Measurements from ENCODE around the gene HPF1.
A peak's percentile ranks its signal among the peaks of the same experiment; 100 is the strongest.
"Not testable (repeated sequence)": the region's sequence is repeated elsewhere in the genome, so short reads cannot be mapped to it uniquely, and the experiment has no call there.

HPF1 gene

DNA sequence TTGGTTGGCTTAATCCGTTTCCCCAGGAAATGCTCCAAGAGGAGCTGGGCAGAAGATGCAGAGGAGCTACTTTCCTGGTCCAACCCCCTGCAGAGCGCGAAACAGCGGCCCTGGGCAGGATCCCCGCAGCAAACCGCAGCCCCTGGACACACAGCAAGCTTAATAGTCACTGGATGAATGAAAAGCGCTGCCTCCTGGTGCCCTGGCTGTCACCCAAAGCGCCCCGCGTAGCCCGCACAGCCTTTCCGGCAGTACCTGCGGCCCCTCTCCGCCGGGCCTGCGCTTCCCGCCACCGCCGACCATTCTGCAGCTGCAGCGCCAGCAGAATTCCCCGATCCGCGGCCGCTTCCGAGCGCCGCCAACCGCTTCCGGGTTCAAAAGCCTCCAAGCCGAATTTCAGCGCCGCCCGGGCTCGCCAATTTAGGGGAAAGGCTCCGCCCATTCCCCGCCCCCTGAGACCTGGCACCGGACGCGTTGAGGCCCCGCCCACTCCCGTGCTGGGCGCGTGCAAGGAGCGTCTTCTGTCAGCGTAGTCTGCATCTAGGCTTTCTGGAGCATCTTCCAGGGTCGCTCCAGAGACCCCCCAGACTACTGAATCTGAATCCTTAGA, at the start of gene HPF1:
Gene HPF1, minus strand, starts transcription at position 370 of the 610 bp plus-strand sequence. Its CDS starts 67 bp downstream, at position 303.
- peak; percentile 88 for DNase-seq

DNA sequence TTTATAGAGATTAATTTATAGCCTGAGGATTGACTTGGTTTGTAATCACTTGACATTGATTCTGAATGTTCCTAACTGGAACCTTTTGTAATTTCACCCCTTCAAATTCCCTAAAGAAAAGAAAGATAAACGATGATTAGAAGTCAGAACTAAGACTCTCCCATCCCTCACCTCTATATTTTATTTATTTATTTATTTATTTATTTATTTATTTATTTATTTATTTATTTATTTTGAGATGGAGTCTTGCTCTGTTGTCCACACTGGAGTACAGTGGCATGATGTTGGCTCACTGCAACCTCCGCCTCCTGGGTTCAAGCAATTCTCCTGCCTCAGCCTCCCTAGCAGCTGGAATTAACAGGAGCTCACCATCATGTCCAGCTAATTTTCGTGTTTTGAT, 49.0 kb upstream of the HPF1 start:
- DNase-seq, result not testable (repeated sequence)

DNA sequence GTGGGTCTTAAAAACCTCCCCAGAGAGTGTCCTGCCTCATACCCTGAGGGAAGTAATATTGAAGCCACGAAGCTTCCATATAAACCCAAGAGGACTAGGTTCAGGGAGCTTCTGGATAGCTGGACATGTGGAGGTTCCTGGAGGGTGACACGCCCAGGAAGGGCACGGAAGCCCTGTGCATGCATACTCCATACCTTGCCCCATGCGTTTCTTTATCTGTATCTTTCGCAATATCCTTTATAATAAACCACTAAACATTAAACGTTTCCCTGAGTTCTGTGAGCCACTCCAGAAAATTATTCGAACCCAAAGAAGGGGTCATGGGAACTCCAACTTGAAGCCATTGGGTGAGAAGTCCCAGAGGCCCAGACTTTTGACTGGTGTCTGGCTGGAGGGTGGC, 45.7 kb upstream of the HPF1 start:
- DNase-seq, result no peak

DNA sequence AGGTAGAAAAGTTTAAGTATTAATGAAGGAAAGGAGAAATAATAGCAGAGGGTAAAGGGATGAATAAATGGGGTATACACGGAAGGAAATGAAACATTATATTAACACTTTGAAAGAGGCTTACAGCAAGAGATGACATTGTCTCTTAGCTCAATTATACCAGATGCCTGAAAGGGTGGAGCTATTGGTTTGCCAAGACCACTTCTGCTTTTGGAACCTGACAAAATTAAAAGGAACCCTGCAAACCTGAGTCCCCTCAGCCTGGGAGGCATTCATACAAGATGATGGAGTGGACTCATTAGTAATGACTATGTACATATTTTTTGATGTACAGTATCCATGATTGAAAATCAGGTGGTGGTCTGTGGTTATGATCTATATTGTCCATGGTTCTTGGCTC, 45.1 kb upstream of the HPF1 start:
- DNase-seq, result no peak

DNA sequence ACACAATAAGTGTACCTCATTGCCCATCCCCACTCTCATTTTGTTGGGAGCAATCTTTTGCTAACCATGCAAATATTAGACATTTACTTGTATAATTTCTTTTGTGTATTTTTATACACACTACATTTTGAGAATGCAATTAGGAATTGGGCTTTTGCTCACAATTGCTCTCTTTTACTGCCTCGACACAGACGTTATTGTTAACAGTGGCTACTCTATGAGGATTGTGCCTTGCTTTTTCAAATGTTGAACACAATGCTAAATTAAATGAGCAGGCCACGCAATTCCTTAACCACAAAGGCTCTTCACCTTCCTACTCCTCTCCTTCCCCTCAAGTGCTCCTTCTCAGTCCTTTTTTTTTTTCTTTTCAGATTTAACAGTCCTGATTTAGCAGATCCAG, 42.8 kb upstream of the HPF1 start:
- no peak for DNase-seq

- DNase-seq, result no peak
Measured at GRCh38 chr4:169799260-169799659, 41.5 kb upstream of the HPF1 start.

DNA sequence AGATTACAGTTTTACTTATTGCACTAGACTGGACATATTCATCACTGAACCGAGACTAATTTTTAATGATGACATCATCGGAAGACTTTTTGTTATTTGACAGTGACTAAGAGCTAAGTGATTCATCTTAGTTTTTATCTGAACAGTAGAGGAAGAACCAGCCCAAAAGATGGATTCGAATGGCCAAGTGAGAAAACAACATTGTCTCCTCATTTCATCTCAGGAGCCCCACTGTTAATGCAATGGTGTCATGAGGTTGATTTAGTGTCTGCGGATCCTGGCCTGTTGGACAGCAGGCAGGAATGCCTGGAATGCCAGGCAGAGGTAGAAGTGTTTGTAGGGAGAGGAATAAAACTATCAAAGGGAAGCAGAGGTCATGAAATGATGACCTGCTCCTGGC, 37.8 kb upstream of the HPF1 start:
- no peak for DNase-seq

DNA sequence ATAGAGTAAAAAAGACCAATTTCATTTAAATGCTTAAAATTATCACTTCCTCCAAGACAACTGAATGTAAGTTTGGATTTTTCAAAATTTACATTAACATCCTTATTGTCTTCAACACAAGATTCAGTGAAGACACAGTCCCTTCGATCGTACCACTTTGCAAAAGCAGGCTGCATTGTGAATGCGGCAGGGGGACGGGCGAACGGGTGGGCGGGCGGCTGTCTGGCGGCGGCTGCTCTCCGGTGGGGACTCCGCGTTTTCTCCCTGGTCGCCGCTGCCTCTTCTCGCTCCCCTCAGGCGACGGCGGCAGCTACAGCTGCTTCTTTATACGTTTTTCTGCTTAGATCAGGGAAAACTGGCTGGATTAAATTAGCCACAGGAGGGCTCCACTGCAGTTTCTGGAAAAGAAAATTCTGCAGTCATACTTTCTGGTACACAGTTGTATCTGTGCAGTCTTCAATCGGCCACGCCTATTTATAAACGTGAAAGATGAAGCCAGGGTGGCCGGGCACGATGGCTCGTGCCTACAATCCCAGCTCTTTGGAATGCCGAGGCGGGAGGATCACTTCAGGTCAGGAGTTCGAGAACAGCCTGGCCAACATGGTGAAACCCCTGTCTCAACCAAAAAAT, 33.9 kb upstream of the HPF1 start:
- no peak for DNase-seq

DNA sequence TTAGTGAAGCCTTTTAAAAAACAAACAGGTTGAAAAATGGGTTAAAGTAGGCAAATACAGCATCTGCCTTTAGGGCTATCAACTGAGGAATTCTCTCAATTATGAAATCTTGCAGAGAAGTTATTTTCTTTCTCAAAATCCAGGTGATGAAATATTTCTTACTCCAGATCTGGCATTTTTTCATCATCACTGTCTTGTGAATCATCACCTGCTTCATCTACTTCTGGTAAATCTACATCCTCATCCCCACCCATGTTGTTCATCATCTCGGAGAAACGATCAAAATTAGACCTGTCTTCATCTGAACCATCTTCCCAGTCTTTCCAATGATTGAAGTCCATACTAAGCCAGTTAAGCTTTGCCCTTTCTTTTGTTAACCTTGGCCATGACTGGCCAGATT, 33.3 kb upstream of the HPF1 start:
- DNase-seq, result no peak

GRCh38 chr4:169774466-169775445, 17.0 kb upstream of the HPF1 start:
- no peak for DNase-seq

GRCh38 chr4:169773889-169774288, 16.1 kb upstream of the HPF1 start:
- DNase-seq, result no peak

DNA sequence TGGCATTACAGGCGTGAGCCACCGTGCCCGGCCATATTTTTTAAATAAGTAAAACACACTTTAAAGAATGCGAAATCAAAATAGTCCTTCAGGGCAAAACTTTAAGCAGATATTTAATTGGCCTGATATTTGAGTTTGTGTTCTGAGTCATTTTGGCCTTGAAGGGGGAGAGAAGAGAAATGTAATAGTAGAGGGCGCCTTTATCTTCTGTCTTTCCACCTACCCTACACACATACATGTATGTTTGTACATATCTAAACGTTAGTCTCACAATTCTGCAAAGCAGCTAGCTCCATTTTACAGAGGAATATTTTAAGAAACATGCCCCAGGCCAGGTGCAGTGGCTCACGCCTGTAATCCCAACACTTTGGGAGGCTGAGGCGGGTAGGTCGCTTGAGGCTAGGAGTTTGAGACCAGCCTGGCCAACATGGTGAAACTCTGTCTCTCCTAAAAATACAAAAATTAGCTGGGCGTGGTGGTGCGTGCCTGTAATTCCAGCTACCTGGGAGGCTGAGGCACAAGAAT, 13.9 kb upstream of the HPF1 start:
- not testable (repeated sequence) for DNase-seq

DNA sequence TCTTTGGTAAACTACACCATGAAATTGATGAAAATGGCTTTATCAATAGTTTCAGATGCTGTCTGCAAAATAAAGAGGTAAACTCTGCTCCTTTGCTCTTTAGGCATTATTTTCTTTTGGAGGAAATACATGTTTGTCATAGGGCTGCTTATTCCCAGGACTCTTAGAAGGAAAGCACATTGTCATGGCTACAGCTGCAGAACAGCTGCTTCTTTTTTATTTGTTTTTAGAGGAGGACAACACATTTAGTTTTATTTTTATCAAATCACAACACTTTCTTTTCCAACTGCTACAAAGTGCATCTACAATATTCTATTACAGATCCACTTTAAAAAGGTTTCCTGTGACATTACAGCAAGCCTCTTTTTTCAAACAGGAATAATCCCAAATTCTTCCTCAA, 12.7 kb upstream of the HPF1 start:
- DNase-seq, result no peak

GRCh38 chr4:169768385-169768784, 10.6 kb upstream of the HPF1 start:
- DNase-seq, result no peak

DNA sequence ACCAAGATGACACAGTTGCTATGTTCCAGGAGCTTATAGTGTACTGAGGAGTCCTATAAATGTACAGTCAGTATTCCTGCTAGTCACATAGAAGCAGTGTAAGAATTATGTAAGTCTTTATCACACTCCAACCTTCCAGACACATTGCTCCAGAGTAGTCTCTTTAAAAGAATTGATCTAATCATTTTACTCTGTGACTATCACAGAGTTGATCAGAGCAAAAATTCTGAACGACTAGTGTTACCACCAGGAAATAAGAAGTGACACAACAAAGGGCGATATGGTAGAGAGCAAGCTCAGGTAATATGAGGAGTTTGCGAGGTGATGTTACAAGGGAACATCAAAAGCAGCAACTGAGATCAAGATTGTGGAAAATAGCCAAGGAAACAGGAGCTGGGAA, 9.0 kb upstream of the HPF1 start:
- no peak for DNase-seq

DNA sequence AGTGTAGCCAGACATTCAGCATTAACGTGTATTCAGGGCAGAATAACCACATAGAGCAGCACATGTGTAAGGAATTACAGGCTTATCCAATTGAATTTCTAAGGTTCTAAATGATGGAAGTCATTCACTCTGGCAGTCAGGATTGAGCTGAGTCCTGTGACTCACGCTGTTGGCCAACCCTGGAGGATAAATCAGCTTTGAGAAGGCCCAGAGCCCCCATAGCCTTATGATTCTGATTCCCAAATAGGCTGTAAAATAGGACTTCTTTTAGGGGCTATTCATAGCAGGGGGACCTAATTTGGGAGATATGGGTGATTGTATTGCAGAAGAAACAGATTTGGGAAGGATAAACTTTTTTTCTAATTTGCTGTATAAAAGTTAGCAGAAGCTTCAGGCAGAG, 8.1 kb upstream of the HPF1 start:
- DNase-seq, result no peak

GRCh38 chr4:169761846-169762245, 4.1 kb upstream of the HPF1 start:
- no peak for DNase-seq

DNA sequence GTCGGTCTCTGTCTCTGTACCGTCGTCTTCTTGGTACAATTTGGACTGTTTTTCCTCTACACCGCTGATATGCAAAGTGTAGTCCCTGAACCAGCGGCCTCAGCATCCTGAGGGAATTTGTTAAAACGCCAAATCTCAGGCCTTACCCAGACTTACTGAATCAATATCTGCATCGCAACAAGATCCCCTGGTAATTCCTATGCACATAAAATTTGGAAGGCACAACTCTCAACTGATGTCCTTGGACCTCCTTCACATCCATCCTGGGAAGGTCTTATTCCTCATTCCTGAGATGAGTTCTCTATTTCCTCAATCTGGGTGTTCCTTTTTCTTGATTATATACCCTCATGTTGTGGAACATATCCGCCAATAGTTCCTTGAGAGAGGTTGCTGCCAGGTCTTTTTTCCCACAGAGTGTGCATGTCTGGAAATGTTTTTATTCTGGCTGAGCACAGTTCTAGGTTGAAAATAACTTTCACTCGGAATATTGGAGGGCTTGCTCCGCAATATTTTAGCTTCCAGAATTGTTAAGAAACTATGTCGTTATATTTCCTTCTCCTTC, 738 bp upstream of the HPF1 start:
- DNase-seq, result no peak

- no peak for DNase-seq
Measured at GRCh38 chr4:169756971-169757574, 671 bp downstream of the HPF1 start.

DNA sequence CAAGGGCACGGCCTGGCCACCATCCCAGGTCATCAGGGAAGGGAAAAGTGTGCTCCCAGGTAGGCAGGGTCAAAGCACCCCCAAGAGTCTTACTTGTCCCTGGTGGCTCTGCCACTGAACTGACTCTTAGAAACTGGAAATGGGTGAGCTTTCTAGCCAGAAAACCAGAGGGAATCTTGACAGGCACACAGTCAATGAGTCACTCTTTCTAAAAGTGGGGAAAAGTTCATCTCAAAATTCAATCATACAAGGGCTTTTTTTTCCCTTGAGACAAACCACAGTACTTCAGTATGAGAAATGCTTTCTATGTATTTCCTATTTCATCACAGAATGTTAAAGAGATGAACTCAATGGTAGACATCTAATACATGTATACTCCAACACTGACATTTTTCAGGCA, 12.5 kb downstream of the HPF1 start:
- no peak for DNase-seq

DNA sequence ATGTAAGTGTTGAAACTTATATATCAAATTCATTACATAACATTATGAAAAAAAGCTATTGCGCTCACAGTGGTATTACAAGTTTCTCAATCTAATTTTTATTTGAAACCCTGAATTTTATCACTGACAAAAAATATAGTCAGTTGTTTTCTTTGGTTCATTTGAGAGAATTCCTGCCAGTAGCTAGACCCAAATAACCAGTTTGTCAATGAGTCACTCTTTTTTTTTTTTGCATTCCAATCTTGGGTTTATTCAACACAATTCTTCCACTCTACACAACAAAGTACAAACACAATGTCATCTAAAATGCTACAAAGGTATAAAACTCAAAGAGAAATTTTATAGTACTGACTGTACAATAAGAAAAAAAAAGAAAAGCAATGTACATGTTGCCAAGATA, 13.1 kb downstream of the HPF1 start:
- DNase-seq, result no peak

GRCh38 chr4:169741569-169741968, 16.2 kb downstream of the HPF1 start:
- DNase-seq, result no peak

DNA sequence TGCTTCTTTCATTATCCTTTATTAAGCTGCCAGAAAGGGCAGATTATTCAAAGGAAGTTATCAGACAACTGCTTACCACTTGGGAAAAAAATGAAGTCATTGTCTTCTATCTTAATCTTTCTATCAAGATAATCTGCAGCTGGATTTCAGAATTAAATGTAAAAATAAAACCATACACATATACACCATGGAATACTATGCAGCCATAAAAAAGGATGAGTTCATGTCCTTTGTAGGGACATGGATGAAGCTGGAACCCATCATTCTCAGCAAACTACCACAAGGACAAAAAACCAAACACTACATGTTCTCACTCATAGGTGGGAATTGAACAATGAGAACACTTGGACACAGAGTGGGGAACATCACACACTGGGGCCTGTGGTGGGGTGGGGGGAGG, 19.1 kb downstream of the HPF1 start:
- DNase-seq, result not testable (repeated sequence)
